ENCODE results near the gene U2AF2. TPM values are rescaled to one million over a fixed set of nuclear protein-coding genes. Genes with fewer than 3 reads are reported as not detected.

The U2AF2 gene
- polyA plus RNA-seq, 1 of the 3 experiments (the other 2 are of a cell fraction): 321 TPM

GRCh38 chr19:55671054-55671378, 16.2 kb downstream of the U2AF2 start:
- H3F3A ChIP-seq (replicated peaks; ENCODE audit: insufficient read depth): peaks cover 38% of the 10 kb centered on the region
- CTCF ChIA-PET: interaction anchor here (0.7 to 2.4 kb wide), 12 partner anchors 8 to 47 kb away, joined by 3 to 34 read pairs (median 6); partner anchors contain the start of genes U2AF2, ZNF581 and ZNF784
- H3K27ac ChIP-seq (ENCODE audit: low read depth in 2 of 2, low read length in 1 of 2): no peak overlapping the region
- peaks cover 81% of the 10 kb centered on the region for H4K20me1 ChIP-seq (ENCODE audit: insufficient read depth)
- peaks cover 21 to 53% of the 10 kb centered on the region in 2 experiments for H3K36me3 ChIP-seq (replicated peaks in 1 of 2; ENCODE audit: control insufficient read depth in 1 of 2, insufficient read depth in 2 of 2, low read length in 1 of 2)
- H3K4me2 ChIP-seq: no peak overlapping the region
- no peak overlapping the region for H3K4me3 ChIP-seq (ENCODE audit: low read depth in 2 of 2, low read length in 1 of 2)
- H3K9me3 ChIP-seq: no peaks in the 10 kb centered on the region
- no peaks in the 10 kb centered on the region for H3K27me3 ChIP-seq (ENCODE audit: insufficient read depth)
- H3K79me2 ChIP-seq (ENCODE audit: insufficient read depth): peaks cover 86% of the 10 kb centered on the region
- 59% methylated on average over 2 of the region's 2 CpGs for WGBS (ENCODE audit: low lambda C conversion rate)
- H3K4me1 ChIP-seq (ENCODE audit: control insufficient read depth in 1 of 2, insufficient read depth in 2 of 2, low read depth in 1 of 2, low read length in 1 of 2): peaks cover 7 to 10% of the 10 kb centered on the region in 2 experiments; a peak in 3 of 4 replicates
- POLR2A ChIA-PET: interaction anchor here (1.3 to 1.4 kb wide), 2 partner anchors 13 to 17 kb away, joined by 3 to 4 read pairs; partner anchors contain the start of gene U2AF2
- DNase-seq: no peak
- no peak overlapping the region for H2AFZ ChIP-seq (ENCODE audit: low read depth)
- TF ChIP-seq GATA2 (CRISPR knock-in tag; IDR thresholded peaks at IDR 0.05): no peak
- TF ChIP-seq POLR2AphosphoS5 (IDR thresholded peaks at IDR 0.05; ENCODE audit: low read depth, low read length): no peak
- no peak for TF ChIP-seq FOXM1 (IDR thresholded peaks at IDR 0.05; ENCODE audit: low read depth)
- no peak for TF ChIP-seq EP300 (IDR thresholded peaks at IDR 0.05; ENCODE audit: borderline replicate concordance in 1 of 2, low read depth in 1 of 2, low read length in 1 of 2)
- no peak for TF ChIP-seq USF1 (IDR thresholded peaks at IDR 0.05; ENCODE audit: borderline replicate concordance, low read depth)
- no peak for TF ChIP-seq PBX3 (IDR thresholded peaks at IDR 0.05)
- H3K9ac ChIP-seq: no peak overlapping the region
- no peaks in the 10 kb centered on the region for H3K9me2 ChIP-seq

GRCh38 chr19:55672418-55672817, 17.6 kb downstream of the U2AF2 start:
- H3K9me2 ChIP-seq: no peaks in the 10 kb centered on the region
- ChIA-PET CTCF (interaction anchor here (0.6 to 2.4 kb wide), 6 partner anchors 9 to 39 kb away, joined by 3 to 34 read pairs (median 8); partner anchors contain the start of gene ZNF581), POLR2A (no interaction called here)
- H3K27ac ChIP-seq (ENCODE audit: low read depth in 2 of 2, low read length in 1 of 2): peak overlapping the region in 1 of 2 experiments; percentile 33; a peak in 2 of 4 replicates
- no peak overlapping the region for H2AFZ ChIP-seq (ENCODE audit: low read depth)
- peaks cover 7 to 23% of the 10 kb centered on the region in 2 experiments; a peak in 3 of 4 replicates for H3K4me1 ChIP-seq (ENCODE audit: control insufficient read depth in 1 of 2, insufficient read depth in 2 of 2, low read depth in 1 of 2, low read length in 1 of 2)
- 93% methylated on average over 5 of the region's 5 CpGs for WGBS (ENCODE audit: low lambda C conversion rate)
- H3F3A ChIP-seq (replicated peaks; ENCODE audit: insufficient read depth): peaks cover 38% of the 10 kb centered on the region
- H3K9ac ChIP-seq: no peak overlapping the region
- no peaks in the 10 kb centered on the region for H3K9me3 ChIP-seq
- no peak for DNase-seq
- no peak for TF ChIP-seq RCOR1 (IDR thresholded peaks at IDR 0.05; ENCODE audit: low read length)
- peaks cover 16 to 45% of the 10 kb centered on the region in 2 experiments for H3K36me3 ChIP-seq (replicated peaks in 1 of 2; ENCODE audit: control insufficient read depth in 1 of 2, insufficient read depth in 2 of 2, low read length in 1 of 2)
- H3K4me2 ChIP-seq: no peak overlapping the region
- no peaks in the 10 kb centered on the region for H3K27me3 ChIP-seq (ENCODE audit: insufficient read depth)
- H3K4me3 ChIP-seq (ENCODE audit: low read depth in 2 of 2, low read length in 1 of 2): no peak overlapping the region
- peaks cover 79% of the 10 kb centered on the region for H4K20me1 ChIP-seq (ENCODE audit: insufficient read depth)
- H3K79me2 ChIP-seq (ENCODE audit: insufficient read depth): peaks cover 86% of the 10 kb centered on the region

- no peak overlapping the region for H3K4me3 ChIP-seq (ENCODE audit: low read depth in 2 of 2, low read length in 1 of 2)
- H3F3A ChIP-seq (replicated peaks; ENCODE audit: insufficient read depth): peaks cover 38% of the 10 kb centered on the region
- no peak overlapping the region for H2AFZ ChIP-seq (ENCODE audit: low read depth)
- H3K4me1 ChIP-seq (ENCODE audit: control insufficient read depth in 1 of 2, insufficient read depth in 2 of 2, low read depth in 1 of 2, low read length in 1 of 2): peaks cover 7 to 28% of the 10 kb centered on the region in 2 experiments; a peak in 3 of 4 replicates
- peak overlapping the region in 1 of 2 experiments; percentile 33; a peak in 1 of 4 replicates for H3K27ac ChIP-seq (ENCODE audit: low read depth in 2 of 2, low read length in 1 of 2)
- CTCF ChIA-PET: interaction anchor here (0.8 to 2.1 kb wide), 3 partner anchors 10 to 20 kb away, joined by 5 to 9 read pairs (median 8); no protein-coding TSS in a partner anchor
- POLR2A ChIA-PET: no interaction called here
- H3K4me2 ChIP-seq: no peak overlapping the region
- peaks cover 16 to 45% of the 10 kb centered on the region in 2 experiments for H3K36me3 ChIP-seq (replicated peaks in 1 of 2; ENCODE audit: control insufficient read depth in 1 of 2, insufficient read depth in 2 of 2, low read length in 1 of 2)
- no peak for TF ChIP-seq JUND (IDR thresholded peaks at IDR 0.05)
- no peak for TF ChIP-seq RXRA (IDR thresholded peaks at IDR 0.05; ENCODE audit: borderline replicate concordance, low read depth)
- TF ChIP-seq RAD21 (IDR thresholded peaks at IDR 0.05; ENCODE audit: low read length): no peak
- TF ChIP-seq RFX5 (IDR thresholded peaks at IDR 0.05; ENCODE audit: low read length): no peak
- no peak for TF ChIP-seq POLR2AphosphoS5 (IDR thresholded peaks at IDR 0.05; ENCODE audit: low read depth, low read length)
- no peak overlapping the region for H3K9ac ChIP-seq
- WGBS (ENCODE audit: low lambda C conversion rate): 86% methylated on average over 9 of the region's 9 CpGs
- no peaks in the 10 kb centered on the region for H3K9me3 ChIP-seq
- peaks cover 79% of the 10 kb centered on the region for H4K20me1 ChIP-seq (ENCODE audit: insufficient read depth)
- H3K27me3 ChIP-seq (ENCODE audit: insufficient read depth): no peaks in the 10 kb centered on the region
- no peak for DNase-seq
- H3K79me2 ChIP-seq (ENCODE audit: insufficient read depth): peaks cover 86% of the 10 kb centered on the region
- no peaks in the 10 kb centered on the region for H3K9me2 ChIP-seq
These were observed 18.6 kb downstream of the U2AF2 start for GRCh38 chr19:55673465-55673864.
